Occipital lobe (tissue), 2 donors: ENCODE results near the gene E2F7. TPM values are rescaled to one million over a fixed set of nuclear protein-coding genes. Genes with fewer than 3 reads are reported as not detected.

Experiments
- DNase-seq: peaks from one replicate; lab custom pipeline; 2025; lab: John Stamatoyannopoulos, UW
- total RNA-seq: library from RNA; depleted of rRNA; stranded (reverse); fragments of >200 nt; gene quantifications from one replicate; pipeline ENCODE4 v1.2.3, GENCODE V29; 2014

The E2F7 gene
- total RNA-seq, 1 donor from 2014 or later, result 1.4 TPM

- no peak for DNase-seq
Measured at GRCh38 chr12:77016606-77017005, 48.8 kb downstream of the E2F7 start.

GRCh38 chr12:77013091-77013490 lies 52.3 kb downstream of the E2F7 start:
- DNase-seq, result no peak

- DNase-seq, result peak; percentile 76
Measured at GRCh38 chr12:77010691-77011548, 54.4 kb downstream of the E2F7 start.

- no peak for DNase-seq
Measured at GRCh38 chr12:77007476-77007875, 57.9 kb downstream of the E2F7 start.

GRCh38 chr12:77005611-77006098 lies 59.7 kb downstream of the E2F7 start:
- DNase-seq, result no peak

GRCh38 chr12:77003914-77004313 lies 61.5 kb downstream of the E2F7 start:
- DNase-seq, result no peak

GRCh38 chr12:77003246-77003645 lies 62.1 kb downstream of the E2F7 start:
- no peak for DNase-seq

- no peak for DNase-seq
Measured at GRCh38 chr12:77002382-77002781, 63.0 kb downstream of the E2F7 start.

GRCh38 chr12:77001276-77001675 lies 64.1 kb downstream of the E2F7 start:
- no peak for DNase-seq

- no peak for DNase-seq
Measured at GRCh38 chr12:76998908-76999556, 66.3 kb downstream of the E2F7 start.

- no peak for DNase-seq
Measured at GRCh38 chr12:76998386-76998785, 67.0 kb downstream of the E2F7 start.

GRCh38 chr12:76997011-76997780 lies 68.2 kb downstream of the E2F7 start:
- no peak for DNase-seq

- DNase-seq, result no peak
Measured at GRCh38 chr12:76990716-76991115, 74.7 kb downstream of the E2F7 start.

GRCh38 chr12:76984566-76984965 lies 80.8 kb downstream of the E2F7 start:
- DNase-seq, result no peak

GRCh38 chr12:76983420-76983819 lies 81.9 kb downstream of the E2F7 start:
- DNase-seq, result no peak

GRCh38 chr12:76980196-76980595 lies 85.2 kb downstream of the E2F7 start:
- DNase-seq, result no peak

- DNase-seq, result no peak
Measured at GRCh38 chr12:76976777-76977382, 88.5 kb downstream of the E2F7 start.
